Dedifferentiated amniotic fluid mesenchymal stem cell (primary cell): ENCODE results near the gene ZNF106.

ENCODE experiments used
- DNase-seq: peaks from one replicate; pipeline ENCODE4 v3.0.0-alpha.2; 2016; ENCODE audit errors: extremely low spot score

Gene ZNF106

DNA sequence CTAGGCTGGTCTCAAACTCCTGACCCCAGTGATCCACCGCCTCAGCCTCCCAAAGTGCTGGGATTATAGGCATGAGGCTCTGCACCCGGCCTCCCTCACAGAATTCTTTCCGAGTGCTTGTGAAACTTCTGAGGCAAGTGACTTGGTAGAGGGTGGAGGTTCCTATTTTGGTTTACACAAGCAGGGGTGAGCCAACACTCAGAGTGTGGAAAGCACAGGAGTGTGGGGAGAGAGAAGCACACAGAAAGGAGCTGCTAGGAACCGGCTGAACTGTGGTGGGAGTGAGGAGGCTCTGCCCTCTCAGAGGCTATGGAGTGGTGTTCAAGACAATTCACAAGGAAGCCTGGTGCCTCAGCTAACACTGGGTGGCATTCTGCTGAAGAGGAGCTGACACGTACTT is 123.9 kb downstream of the ZNF106 start:
- DNase-seq, result no peak

DNA sequence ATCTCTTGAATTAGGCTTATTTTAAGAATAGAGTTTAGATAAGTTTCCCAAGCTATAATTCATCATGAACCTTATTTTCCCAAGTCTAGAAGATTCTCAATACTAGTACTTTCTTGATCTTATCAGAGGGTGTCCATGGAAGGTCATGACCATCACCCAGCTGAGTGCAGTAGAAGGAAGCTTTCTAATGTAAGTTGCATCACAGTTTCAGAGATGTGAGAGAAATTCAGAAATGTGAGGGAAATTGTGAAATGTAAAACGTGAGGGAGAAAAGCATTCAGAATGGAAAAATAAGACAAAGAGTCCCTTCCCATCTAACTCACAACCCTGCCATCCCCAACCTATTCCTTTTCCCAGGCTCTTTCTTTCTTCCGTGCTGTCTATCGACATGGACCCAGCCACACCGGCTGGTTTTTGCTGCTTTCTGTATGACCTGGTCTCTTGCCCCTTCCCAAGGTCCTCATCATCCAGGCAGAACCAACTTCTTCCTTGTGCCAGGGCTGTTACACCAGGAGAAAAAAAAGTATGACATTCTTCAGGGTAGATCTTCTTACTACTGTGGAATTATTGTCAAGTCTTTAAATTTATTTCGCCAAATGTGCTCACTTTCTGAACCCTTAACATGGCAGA is 124.9 kb downstream of the ZNF106 start:
- no peak for DNase-seq

DNA sequence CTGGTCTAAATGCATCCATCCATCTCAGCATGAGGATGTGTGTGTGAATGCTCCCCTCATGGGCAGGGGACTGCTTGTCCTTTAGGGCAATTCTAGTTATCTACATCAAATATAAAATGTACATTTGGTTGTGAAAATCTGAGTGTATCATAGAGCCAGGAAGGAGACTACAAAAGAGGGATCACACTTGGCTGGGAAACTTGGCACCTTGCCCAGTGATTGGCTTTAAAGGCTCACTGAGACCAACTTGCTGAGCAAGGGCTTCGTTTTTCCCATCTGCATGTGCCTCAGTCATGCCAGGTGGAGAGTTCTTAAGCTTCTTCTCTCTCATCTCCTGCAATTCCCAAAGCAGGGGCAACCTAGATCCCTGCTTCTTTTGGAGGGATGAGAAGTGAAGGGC is 126.4 kb downstream of the ZNF106 start:
- DNase-seq, result no peak

DNA sequence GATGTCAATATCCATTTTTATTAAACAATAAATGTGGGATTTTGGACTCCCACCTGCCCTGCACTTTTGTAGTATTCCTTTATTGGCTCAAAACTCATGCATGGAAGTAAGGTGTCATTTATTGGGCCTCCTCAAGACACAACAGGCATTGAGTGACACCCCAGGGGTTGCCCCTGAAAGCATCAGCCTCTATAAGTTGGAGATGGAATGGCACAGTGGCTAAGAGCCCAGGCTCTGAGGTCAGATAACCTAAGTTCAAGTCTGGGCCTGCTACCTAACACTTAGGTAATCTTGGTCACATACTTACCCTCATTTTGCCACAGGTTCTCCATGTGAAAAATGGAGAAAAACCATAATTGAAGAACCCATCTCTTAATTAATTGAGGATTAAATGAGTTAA is 127.0 kb downstream of the ZNF106 start:
- no peak for DNase-seq

DNA sequence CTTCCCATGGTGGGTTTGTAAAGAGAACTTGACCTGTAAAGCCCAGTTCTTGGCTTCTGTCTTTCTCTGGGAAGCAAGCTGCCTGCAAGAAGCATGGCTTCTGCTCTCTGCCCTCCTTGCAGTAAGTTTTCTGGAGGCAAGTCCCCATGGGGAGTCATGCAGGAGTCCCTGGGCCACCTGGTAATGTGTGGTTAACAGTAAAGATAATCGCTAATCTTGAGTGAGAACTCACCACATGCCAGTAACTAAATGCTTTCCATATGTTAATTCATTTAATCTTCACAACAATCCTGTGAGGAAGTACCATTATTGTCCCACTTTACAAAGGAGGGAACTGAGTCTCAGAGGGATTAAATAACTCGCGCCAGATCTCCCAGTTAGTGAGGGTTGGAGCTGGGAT is 127.5 kb downstream of the ZNF106 start:
- no peak for DNase-seq
